ENCODE data around the gene ITGB3.

- no peak for TF ChIP-seq POLR2AphosphoS5 (IDR thresholded peaks at IDR 0.05; ENCODE audit: low read length)
- TF ChIP-seq, protein P1, sequence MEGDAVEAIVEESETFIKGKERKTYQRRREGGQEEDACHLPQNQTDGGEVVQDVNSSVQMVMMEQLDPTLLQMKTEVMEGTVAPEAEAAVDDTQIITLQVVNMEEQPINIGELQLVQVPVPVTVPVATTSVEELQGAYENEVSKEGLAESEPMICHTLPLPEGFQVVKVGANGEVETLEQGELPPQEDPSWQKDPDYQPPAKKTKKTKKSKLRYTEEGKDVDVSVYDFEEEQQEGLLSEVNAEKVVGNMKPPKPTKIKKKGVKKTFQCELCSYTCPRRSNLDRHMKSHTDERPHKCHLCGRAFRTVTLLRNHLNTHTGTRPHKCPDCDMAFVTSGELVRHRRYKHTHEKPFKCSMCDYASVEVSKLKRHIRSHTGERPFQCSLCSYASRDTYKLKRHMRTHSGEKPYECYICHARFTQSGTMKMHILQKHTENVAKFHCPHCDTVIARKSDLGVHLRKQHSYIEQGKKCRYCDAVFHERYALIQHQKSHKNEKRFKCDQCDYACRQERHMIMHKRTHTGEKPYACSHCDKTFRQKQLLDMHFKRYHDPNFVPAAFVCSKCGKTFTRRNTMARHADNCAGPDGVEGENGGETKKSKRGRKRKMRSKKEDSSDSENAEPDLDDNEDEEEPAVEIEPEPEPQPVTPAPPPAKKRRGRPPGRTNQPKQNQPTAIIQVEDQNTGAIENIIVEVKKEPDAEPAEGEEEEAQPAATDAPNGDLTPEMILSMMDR (IDR thresholded peaks at IDR 0.05 in 2 of 3, conservative IDR thresholded peaks at IDR 0.05 in 1 of 3; ENCODE audit: control insufficient read depth in 2 of 3, extremely low read depth in 1 of 3, insufficient read depth in 1 of 3, low read depth in 3 of 3, low read length in 3 of 3) = no peak
- no peak for TF ChIP-seq NFIC (IDR thresholded peaks at IDR 0.05; ENCODE audit: low read depth, low read length)
- TF ChIP-seq FOXK2 (IDR thresholded peaks at IDR 0.05) = no peak
- no peak for TF ChIP-seq POLR2A (IDR thresholded peaks at IDR 0.05; ENCODE audit: low read depth, low read length)
- TF ChIP-seq CHD2 (IDR thresholded peaks at IDR 0.05; ENCODE audit: borderline replicate concordance, low read depth, low read length) = no peak
Measured at GRCh38 chr17:47287639-47288038, 34.0 kb downstream of the ITGB3 start.
